GM19463 (cell line): Measurements from ENCODE around the gene PROX2.

Source experiments
- ATAC-seq: cut with Tn5 transposase; IDR thresholded peaks from one replicate; pipeline ENCODE4 v1.9.1; 2021; ENCODE audit warnings: mild to moderate bottlenecking, moderate library complexity; ENCODE audit not compliant: unreplicated experiment

PROX2 gene

DNA sequence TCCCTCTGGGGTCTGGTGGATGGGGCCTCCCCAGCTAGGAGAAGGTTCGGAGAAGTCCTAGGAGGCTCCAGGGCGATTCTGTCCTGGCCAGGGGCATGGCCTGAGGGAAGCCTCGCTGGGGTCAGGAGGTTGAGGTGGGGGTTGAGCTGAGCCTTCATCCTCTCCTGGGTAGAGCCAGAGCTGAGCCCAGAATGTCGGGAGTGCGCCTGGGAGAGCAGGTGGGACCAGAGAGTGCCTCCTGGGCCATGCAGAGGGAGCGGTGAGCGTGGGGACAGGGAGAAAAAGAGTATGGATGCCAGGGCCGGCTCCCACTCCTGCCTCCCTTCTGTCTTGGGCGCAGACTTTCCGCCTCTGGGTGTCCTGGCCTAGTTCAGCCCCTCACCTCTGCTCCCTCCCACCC lies 34.0 kb upstream of the PROX2 start:
- ATAC-seq = no peak

DNA sequence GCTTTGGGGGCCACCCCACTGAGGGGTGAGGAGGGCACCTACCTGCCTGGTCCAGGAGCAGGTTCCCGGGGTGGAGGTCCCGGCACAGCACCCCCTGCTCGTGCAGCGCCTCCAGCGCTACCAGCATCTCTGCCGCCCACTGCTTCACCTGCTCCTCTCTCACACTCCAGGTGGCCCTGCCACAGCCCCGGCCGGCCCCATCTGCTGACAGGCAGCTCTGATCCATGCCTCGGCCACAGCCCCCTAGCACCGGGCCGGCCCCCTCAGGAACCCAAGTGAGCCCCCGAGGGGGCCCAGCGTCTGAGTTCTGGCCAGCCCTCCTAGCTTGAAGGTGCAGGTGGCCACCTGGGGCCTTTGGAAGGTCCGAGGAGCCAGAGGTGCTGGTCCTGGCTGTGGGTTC lies 33.6 kb upstream of the PROX2 start:
- ATAC-seq = no peak

DNA sequence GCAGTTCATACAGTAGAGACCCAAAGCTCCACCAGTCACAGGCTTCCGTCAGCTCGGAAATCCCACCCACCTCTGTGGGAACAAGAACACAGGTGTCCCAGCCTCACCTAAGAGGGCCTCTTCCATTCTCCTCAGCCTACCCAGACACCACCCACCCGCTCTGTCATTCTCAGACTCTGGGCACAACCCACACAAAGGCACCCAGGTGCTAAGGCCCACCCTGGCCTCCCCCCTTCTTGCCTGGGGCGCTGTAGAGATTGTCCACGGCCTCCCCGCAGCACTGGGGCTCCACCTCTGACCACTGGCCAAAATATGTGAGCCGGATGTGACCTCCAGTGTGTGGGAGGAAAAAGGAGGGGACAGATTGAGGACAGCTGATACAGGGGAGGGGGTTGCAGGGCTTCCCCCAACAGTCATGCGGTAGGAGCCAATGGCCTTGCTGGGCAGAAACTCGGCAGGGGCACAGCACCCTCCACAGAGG lies 33.0 kb upstream of the PROX2 start:
- ATAC-seq = no peak

DNA sequence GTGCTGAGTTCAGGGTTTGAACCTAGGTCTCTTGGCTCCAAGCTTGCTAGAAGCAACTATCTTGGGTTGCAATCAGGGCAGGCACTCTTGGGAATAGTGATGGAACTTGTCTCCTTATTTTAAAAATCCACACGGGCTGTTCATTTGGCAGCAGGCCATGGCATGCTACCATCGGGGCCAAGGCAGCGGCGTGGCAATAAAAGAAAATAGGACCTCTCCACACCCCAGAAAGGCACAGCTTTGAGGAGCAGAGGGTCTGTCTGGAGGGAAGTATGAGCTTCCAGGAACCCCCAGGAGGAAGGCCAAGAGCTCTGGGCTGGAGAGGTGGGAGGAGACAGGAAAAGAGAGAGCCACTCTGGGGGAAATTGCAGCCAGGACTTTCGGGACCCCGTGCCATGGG lies 31.8 kb upstream of the PROX2 start:
- no peak for ATAC-seq

DNA sequence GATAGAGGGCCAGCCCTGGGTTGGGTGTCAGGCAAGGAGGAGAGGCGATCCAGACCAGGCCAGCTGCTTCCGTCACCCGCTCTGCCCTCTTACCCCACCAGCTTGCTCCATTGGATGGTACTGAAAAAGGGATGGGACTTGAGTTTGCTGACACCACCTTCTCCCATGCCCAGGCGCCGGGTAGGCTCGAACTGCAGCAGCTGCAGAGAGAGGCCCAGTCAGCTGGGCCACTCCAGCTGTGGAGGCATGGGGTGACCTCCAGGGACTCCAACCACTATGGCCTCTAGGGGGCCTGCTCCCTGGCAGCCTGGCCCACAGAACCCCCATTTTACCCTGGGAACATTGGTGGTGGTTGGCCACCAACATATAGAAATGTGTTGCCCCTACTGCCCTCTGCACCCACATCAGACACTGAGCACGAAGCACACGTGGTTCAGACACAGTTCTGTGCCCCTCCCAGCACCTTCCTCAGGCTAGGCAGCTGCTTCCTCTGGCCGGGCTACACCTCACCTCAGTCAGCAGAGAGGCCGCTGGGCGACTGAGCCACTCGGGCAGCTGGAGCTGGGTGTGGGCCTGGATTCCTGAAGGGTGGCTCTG lies 31.1 kb upstream of the PROX2 start:
- ATAC-seq = no peak

DNA sequence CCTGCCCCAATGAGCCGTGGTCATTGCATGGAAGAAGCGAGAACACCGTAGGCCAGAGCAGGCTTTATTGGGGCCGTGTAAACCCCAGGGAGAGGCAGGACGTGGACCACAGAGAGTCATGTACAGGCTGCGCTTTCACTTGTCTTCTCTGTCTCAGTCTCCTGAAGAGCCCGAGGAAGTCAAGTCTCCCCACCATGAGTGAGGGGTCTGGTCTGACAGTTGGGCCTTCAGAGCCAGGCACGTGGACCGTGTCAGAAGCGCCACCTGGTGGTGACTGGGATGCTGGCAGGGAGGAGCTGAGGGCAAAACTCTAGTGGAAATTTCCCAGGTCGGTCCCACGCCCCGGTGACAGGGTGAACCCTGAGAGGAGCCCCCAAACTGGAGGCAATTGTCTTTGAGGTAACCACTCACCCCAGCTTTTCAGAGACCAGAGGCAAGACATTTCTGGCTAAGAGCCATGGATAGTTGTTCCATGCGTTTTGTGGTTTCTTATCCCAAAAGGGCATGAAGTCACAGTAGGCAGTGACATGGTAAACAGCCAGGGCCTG lies 29.7 kb upstream of the PROX2 start:
- no peak for ATAC-seq

DNA sequence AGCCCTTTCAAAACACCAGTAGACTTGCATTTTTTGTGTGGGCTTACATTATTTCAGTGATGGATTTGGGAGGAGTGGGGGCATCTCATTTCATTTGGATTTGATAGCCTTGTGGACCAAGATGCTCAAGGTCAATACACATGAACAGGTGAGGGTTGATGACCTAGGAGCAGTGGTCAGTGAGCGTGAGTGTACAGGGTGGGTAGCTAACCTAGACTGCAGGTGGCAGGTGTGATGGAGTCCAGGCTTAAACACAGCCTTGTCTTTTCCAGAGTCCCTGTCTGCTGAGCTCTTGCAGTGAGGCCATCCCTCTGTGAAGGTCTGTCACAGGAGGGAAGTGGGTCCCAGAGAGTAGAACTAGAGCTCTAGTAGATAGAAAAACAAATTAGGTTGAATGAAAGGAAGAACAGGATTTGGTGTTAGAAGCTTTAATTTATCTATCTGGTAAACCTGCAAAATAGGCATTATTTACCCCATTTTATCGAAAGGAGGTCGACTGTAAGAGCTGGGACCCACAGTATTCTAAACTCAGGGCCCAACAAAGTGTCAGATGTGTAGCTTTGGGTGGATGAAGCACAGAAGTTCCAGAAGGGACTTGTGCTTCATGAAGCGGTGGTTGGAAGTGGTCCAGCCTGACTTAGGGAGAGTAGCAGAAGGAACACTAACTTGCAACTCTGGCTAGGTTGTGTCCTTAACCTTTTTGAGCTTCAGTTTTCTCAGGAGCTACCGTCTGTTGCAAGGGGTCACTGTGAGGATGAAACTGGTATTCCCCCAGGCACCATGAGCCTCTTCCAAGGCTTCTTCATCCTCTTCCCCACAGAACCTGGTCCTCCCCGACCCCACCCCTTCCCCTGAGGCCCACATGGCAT lies 28.9 kb upstream of the PROX2 start:
- ATAC-seq = no peak

DNA sequence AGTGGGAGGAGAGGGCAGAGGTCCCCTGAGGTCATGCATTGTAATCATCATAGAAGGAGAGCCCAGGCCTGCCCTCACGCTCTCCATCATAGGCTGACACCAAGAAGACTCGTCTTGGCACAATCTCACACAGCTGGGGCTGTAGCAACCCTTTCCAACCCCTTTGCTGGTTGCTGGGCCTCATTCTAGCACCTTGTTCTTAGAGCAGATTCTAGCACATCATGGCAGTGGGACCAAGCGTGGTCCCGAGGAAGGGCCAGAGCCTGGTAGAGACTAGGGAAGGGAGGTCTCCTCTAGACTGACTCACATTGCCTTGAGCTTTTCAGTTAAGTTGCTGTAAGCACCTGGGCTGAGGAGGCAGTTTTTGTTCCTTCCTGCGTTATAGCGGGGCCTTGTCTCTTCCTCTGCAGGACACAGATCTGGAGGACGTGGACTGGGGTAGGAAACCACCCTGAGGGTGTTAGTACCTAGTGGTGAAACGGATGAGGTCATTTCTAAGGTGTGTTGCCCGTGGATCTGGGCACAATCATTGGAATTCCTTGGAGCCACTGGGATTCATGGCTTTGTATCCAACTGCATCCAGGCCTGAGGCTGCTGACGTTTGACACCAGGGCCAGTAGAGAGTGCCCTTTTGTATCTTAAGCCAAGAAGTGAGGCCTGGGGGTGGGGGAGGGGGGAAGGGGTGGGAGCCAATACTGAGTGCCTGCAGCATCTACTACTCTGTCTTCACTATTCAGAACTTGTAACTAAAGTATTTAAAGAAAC lies 27.2 kb upstream of the PROX2 start:
- no peak for ATAC-seq

DNA sequence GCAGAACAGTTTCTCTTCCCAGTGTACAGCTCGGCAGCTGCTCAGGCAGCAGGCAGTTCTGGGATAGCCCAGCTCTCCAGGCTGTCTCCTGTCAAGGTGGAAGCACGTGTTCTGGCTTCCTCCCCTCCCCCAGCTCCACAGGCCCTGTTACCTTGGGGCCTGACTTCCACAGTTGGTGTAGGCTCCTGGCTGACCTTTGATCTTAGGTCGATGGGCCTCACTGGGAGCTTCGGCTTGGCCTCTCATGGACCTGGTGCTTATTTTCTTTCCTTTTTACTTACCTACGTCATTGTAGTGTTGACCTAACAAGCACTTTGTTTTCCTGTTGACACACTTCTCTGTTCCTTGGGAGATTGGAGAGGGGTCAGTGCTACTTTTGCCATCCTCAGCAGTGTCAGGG lies 22.7 kb upstream of the PROX2 start:
- ATAC-seq = no peak

DNA sequence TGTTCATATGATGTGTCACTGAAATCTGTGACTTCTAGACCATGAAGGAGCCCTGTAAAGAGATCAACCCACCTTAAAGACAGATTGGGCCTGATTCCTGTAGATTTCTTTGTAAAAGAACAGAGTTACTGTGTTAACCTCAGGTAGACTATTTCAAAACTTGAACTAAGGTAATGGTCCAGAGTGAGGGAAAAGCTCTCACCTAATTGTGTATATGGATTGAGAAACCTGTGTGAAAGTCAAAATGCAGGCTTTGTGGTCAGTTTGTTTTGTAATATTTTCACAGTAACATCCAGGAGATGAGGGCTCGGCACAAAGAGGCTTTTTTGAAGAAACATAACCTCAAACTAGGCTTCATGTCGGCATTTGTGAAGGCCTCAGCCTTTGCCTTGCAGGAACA lies 22.1 kb upstream of the PROX2 start:
- no peak for ATAC-seq

DNA sequence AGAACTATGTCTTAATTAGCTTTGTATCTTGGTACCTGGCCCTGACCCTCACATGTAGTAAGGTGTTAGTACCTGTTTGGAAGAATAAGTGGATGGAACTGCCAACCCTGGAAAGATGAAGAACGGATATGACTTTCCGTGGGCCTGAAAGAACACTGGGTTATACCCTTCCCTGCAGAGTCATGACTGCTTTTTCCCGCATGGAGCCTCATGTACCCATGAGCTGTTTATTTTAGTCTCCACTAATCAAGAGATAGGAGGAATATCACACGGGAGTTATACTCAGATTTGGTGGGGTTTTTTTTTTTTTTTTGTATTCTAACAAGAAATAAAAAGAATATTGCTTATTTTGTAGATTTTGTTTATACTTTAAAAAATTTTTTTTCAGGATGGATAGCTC lies 21.7 kb upstream of the PROX2 start:
- no peak for ATAC-seq

DNA sequence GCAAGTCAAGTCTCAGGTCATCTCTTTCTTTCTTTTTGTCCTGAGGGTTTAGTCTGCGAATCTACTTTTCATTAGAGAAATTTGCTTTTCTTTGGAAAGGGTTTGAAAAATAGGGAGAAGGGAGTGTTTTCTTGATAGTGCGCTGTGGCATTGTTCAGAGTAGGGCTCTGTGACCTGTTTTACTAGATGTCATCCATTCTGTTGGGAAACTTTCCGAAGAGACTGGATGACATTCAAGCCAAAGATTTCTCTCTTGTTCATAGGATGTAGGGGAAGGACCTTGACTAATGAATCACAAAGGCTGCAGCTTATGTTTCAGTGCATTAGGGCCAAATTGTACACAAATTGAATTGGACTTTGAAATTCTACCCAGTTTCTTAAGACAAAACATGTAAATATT lies 20.5 kb upstream of the PROX2 start:
- ATAC-seq = no peak

DNA sequence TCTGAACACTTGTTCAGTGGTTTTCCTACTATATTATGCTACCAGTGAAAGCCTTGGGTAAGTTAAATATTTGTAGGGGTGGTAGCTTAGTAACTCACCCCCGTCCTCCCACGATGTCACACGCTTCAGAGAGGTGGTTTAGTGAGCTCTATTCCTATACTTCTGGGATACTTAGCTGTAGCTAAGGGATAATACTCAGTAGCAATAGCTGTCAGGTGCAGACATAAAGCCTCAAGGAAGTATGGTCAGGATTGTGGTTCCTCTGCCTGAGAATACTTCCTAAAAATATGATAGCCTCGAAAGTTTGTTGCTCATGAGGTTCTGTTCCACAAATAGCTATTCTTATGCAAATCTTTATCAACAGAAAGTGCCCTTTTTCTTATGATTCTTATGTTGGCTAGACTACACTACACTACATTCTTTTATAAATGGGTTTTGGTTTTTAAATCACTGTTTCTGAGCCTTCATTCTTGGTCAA lies 17.7 kb upstream of the PROX2 start:
- ATAC-seq = peak; percentile 58

DNA sequence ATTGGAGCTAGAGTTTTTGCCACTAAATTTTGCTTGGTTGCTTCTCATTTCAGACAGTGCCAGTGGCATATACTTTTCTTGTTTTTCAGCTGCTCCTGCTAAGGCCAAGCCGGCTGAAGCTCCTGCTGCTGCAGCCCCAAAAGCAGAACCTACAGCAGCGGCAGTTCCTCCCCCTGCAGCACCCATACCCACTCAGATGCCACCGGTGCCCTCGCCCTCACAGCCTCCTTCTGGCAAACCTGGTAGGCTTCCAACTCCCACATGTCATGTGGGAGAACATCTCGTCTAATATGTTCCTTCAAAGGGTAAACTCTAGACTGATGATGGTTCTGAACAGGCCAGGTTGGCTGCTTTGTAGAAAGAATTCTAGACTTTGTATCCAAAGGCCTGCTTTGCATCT lies 16.8 kb upstream of the PROX2 start:
- no peak for ATAC-seq

DNA sequence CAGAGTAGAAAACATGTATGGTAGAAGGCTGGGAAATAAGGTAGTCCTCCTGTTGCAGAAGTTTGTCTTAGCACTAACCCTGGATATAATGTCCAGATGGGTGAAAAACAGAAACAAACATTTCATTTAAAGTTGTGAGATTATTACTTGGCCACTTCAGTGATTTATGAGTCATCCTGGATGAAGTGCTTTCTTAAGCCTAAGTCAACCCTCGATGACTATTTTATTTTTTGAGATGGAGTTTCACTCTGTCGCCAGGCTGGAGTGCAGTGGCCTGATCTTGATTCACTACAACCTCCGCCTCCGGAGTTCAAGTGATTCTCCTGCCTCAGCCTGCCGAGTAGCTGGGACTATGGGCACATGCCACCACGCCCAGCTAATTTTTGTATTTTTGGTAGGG lies 15.9 kb upstream of the PROX2 start:
- ATAC-seq = no peak

DNA sequence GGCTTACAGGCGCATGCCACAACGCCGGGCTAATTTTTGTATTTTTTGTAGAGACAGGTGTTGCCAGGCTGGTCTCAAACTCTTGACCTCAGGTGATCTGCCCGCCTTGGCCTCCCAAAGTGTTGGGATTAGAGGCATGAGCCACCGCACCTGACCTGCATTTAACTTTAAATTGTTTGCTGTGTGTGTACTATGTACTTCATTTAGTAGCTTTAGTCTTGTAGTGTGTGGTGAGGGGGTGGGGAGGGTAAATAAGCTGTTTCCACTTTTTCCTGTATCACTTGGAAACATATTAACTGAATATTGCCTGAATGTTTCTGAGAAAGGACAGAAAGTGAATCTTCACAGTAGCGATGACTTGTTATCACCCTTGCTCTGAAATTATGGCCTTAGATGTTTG lies 14.3 kb upstream of the PROX2 start:
- no peak for ATAC-seq

DNA sequence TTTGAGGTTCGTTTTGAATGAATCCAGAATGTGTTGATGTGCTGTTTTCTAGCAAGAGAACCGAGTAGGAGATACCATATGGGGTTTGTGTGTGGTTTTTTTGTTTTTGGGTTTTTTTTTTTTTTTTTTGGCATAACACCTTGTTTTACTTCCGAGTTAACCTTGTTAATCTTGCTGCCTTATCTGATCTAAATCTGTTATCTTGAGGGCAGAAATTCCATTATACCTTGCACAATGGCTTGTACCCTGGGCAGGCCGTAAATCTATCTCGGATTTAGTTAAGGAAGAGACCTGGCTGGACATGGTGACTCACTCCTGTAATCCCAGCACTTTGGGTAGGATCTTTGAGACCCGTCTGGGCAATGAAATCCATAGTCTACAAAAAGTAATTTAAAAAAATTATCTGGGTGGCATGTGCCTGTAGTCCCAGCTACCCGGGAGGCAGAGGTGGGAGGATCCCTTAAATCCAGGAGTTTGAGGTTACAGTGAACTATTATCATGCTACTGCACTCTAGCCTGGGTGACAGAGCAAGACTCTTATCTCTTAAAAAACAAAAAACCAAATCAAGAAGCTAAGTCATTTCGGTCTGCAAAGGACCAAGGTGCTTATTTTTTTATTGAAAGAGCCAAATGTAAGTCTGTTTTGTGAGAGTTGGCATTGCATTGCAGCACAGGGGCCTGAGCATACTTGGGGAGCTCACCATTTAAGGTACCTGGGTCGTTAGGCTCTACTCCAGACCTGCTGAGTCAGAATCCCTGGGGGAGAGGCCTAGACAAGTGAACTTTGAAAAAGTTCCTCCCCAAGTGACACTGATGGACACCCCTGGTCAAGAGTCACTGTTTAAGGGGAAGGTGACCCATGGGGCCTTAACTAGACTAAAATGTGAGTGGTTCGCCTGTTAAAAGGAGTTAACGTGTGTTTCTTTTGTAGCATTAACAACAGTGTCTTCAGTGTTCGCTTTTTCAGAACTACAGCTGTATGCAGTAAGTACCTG lies 12.5 kb upstream of the PROX2 start:
- no peak for ATAC-seq

DNA sequence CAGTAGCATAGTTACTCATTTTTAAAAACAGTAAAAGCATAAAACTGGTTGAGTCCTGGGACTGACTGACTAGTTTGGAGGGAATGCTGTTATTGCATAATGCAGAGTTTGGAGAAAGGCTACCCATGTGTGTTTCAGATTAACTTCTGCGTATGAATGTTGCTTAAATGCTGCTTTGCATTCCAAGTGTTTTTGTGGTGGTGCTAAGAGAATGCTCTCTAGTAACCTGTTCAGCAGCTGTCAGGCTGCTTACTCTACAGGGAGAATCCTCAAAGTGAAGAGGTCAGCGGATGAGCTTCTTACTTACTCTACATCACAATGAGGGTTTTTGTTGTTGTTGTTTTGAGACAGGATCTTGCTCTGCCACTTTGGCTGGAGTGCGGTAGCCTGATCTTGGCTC lies 10.1 kb upstream of the PROX2 start:
- ATAC-seq = no peak

DNA sequence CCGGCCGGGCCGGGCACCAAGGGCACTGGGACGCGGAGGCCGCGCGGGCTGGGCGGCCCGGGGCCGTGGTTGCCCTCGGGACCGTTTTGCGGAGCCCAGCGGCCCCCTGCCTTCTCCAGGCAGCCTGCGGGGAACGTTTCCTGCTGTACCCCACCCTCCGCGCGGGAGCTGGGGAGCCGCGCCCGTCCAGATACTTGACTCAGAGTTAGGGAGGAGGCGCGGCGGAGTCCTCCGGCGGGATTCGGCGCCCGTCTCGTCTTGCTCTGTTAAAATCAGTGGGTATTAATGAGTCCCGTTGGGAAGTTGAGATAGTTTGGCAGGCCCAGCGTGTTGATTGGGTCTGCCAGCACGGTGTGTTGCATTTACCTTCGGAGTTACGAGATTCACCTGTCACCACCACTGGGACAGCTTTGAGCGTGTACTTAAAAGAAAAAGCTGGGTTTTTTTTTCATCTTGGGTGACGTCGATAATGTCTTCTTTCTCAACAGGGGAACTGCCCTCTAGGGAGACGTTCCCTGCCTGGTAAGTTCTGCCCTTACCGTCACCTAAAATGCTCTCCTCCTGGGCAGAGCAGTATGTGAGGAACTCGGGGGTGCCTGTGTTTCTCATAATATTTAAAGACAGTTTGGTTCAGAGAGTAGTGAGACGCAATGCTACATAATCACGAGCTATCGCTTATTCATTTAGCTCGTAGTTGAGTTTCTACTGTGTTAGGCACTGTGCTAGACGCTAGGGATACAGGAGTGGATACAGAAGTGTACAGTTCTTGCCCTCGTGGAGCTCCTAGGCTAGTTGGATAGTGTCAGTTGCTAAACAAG lies 6.4 kb upstream of the PROX2 start:
- peak; percentile 33 for ATAC-seq
